HG03457 (cell line): ENCODE data around the gene PRR35.

Experiments
- ATAC-seq: cut with Tn5 transposase; IDR thresholded peaks from one replicate; pipeline ENCODE4 v1.9.1; 2021; ENCODE audit warnings: moderate number of reproducible peaks; ENCODE audit not compliant: unreplicated experiment

Gene PRR35

DNA sequence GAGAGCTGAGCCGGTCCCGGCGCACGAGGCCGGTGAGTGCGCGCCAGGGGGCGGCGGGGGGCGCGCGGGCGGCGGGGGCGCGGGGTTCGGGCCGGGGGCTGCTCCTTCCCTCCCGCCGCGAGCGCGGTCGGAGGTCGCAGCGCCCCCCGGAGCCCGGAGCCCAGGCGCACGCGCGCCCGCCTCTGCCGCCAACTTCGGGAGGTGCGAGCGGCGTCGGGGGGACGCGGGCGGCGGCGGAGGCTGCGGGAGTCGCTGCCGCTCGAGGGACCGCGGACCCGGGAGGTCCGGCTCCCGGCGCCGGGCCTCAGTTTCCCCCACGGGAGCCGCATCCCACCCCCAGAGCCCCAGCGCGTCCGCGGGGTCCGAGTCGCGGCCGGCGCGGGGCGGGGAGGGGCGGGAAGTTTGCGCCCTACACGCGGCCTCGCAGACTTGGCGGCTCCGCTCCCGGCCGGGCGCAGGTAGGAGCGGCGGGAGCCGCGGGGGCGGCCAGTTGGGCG is at the start of gene PRR35:
PRR35 (plus strand) TSS at position 191 of the 497 bp plus-strand sequence. CDS start 2,901 bp downstream, outside the sequence.
- no peak for ATAC-seq

- no peak for ATAC-seq
These were observed 47.4 kb upstream of the PRR35 start for GRCh38 chr16:512802-513201.

DNA sequence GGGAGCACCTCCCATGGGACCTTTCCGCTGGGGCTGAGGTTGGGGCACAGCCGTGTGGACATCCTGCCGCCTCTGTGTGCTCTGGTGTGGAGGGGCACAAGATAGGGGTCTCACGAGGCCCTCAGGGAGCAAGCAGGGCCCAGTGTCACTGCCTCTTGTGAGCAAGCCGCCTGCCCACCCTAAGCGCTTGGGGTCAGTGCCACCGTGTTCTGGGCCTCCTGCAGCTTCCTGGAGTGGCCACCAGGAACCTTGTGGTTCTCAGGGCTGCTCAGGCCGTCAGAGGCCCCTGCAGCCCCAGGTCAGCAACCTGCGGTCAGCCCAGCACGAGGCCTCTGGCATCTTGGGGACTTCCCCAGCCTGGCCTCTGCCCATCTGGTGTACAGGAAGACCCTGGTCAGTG is 46.2 kb upstream of the PRR35 start:
- ATAC-seq = no peak

DNA sequence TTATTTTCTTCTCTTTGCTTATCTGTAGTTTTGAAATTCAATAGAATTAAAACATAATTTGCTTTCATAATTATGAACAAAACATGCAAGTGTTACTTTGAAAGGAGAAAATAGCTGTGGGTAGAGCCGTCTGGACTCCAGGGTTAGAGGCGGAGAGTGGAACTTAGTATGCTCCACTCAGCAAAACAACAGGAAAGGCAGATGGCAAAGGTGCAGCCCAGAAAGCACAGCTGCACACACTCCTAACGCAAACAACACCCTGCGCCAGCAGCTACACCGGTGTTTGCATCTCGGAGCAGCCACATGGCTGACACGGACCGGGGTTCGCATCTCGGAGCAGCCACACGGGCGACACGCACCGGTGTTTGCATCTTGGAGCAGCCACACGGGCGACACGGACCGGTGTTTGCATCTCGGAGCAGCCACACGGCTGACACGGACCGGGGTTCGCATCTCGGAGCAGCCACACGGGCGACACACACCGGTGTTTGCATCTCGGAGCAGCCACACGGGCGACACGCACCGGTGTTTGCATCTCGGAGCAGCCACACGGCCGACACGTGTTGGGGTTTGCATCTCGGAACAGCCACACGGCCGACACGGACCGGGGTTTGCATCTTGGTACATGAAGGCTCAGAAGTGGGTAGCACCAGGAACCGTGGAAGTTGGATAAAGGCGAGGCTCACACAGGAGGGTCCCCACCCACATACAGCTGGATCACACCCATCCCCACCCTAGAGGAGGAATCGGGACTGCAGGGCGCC is 44.8 kb upstream of the PRR35 start:
- ATAC-seq = no peak

GRCh38 chr16:515939-516226 is 44.3 kb upstream of the PRR35 start:
- no peak for ATAC-seq

DNA sequence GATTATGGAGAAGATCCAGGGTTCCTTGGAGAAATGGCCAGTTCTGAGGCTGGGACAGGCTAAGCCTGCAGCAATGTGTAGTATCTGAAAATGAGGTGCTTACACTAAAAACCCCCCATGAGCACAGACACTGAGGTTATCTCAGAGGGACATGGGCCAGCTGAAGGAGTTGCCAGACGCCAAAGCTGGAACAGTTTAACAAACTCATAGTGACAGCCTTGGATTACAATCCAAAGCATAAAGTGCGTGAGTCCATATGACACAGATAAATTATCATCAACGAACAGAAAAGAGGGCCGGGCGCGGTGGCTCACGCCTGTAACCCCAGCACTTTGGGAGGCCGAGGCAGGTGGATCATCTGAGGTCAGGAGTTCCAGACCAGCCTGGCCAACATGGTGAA is 43.9 kb upstream of the PRR35 start:
- ATAC-seq = no peak

DNA sequence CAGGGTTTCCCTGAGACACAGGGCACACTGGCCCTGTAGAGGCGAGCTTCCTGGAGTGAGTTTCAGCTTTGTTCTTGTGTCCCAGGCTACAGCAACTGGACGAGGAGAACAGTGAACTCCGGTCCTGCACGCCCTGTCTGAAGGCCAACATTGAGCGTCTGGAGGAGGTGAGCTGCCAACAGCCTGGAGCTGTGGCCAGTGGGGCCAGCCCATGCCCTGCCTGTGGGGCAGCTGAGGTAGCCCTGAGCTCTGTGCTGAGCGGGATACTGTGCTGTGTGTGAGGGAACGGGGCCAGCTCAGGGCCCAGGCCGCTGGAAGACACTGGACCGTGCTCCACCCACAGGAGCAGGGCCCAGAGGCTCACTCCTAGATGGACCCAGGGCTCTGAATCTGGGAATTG is 41.3 kb upstream of the PRR35 start:
- ATAC-seq = no peak

- no peak for ATAC-seq
These were observed 40.8 kb upstream of the PRR35 start for GRCh38 chr16:519425-519824.

- no peak for ATAC-seq
These were observed 40.1 kb upstream of the PRR35 start for GRCh38 chr16:519841-520687.

GRCh38 chr16:520847-521246 is 39.3 kb upstream of the PRR35 start:
- ATAC-seq = no peak

- ATAC-seq = no peak
These were observed 38.6 kb upstream of the PRR35 start for GRCh38 chr16:521381-522210.

DNA sequence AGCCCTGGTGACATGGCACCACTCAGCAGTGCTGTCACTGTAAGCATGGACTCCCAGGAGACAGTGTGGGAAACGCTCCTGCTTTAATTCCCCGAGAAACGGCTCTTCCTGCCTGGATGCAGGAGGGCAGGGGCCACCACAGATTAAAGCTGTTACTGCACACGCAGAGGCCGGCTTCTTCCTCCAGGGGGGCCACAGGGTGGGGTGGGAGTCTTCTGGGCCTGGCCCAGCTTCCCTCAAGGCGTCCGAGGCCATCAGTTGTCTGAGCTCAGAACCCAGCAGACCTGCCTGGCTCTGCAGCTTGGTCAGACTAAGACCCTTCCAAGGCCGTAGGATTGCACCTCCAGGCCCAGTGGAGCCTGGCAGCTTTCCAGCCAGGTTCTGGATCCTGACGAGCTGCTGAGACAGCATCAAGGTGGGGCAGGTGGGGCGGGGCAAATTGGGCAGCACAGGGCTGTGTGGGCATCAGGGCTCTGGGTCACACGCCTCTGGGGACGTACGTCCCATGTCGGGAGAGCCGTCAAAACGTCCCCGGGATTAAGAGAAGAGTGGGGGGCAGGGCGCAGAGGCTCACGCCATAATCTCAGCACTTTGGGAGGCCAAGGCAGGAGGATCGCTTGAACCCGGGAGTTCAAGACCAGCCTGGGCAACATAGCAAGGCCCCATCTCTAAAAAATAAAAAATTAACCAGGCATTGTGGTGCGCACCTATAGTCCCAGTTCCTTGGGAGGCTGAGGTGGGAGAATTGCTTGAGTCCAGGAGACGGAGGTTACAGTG is 37.7 kb upstream of the PRR35 start:
- no peak for ATAC-seq

- no peak for ATAC-seq
These were observed 37.0 kb upstream of the PRR35 start for GRCh38 chr16:523097-523741.

GRCh38 chr16:524274-525040 is 35.7 kb upstream of the PRR35 start:
- no peak for ATAC-seq

- no peak for ATAC-seq
These were observed 35.1 kb upstream of the PRR35 start for GRCh38 chr16:525123-525519.

DNA sequence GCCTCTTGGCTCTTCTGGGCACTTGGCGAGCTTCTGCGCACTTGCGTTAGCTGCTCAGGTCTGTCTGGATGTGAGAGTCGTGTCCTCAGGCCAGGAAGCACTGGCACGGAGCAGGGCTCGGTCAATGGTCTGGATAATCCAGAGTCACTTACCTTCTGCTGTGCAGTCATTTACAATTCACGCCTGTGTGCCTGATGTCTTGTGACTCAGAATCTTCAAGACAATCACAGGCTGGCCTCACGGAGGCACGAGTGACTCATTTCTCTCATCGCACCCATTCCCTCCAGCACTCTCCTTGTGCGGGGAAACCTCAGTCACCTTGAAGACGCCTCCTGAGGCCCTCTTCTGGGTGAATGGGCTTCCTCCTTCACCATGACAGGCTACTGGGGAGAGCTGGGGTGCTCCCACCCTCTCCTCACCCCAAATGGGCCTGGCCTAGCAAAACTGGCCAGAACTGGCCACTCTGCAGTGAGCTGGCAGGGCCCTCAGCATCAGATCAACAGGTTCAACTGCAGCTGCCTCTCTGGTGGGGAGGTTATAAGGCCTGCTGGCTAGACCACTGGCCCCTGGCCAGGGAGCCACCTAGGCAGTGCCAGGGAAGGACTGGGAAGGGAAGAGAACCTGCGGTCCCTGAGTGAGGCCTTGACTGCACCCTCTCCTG is 34.5 kb upstream of the PRR35 start:
- no peak for ATAC-seq

DNA sequence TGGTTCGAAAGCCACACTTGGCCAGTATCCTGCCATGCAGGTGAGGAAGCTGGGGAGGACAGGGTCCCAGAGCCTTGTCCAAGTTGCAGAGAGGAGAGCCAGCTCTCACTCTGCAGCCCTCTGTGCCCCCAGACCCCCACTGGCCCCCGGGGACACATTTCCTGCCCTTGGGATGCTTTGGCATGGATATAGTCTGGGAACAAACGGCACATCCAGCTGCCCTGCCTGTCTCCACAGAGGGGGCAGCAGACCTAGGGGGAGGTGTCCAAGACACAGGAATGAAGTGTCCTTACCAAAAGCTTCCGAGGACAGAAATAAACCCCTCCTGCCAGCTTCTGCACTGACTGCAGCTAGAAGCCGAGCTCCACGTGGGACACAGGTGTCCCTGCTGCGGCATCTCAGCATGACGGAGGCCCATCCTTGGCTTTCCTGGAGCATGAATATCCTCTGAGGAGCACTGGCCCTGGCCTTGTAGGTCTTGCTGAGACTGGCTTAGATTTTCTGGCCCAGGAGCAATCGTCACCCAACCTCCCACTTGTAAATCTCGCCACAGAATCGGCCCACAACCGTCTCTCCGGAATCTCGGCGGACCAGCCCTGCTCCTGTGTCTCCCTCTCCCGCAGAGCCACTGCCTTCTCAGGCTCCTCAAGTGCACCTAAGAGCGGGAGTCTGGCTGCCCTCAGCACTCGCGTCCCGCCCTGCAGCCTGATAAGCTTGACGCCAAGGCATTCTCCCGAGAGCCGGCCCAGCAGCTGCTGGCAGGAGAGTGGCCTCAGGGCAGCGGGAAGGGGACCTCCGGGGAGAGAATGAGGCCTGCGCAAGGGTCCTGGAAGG is 33.8 kb upstream of the PRR35 start:
- ATAC-seq = no peak
